LNCAP (cell line): Measurements from ENCODE around the gene DRGX.

Experiments
- TF ChIP-seq, protein P1 (sequence below): fragments of 450-650 bp; IDR thresholded peaks from 2 replicates; pipeline ENCODE4 v1.5.1; 2017; ENCODE audit warnings: mild to moderate bottlenecking

The DRGX gene

DNA sequence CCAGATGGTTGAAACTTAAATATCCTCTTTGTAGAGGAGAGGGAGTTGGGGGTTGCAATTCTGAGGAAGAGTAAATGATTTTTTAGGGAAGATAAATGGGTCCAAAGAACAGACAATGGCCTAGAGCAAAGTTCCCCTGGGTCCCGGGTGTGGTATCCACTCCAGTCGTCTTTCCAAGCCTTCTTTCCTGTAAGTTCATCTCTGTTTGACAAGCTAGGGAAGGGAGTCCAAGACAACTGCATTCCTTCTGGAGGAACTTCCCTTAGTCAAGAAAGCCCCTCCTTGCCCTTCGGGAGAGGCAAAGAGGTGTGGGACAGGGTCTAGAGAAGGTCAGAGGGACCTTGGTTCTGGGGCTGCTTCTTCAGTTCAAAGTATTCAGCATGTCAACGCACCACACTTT is 63.6 kb downstream of the DRGX start:
- TF ChIP-seq, protein P1, sequence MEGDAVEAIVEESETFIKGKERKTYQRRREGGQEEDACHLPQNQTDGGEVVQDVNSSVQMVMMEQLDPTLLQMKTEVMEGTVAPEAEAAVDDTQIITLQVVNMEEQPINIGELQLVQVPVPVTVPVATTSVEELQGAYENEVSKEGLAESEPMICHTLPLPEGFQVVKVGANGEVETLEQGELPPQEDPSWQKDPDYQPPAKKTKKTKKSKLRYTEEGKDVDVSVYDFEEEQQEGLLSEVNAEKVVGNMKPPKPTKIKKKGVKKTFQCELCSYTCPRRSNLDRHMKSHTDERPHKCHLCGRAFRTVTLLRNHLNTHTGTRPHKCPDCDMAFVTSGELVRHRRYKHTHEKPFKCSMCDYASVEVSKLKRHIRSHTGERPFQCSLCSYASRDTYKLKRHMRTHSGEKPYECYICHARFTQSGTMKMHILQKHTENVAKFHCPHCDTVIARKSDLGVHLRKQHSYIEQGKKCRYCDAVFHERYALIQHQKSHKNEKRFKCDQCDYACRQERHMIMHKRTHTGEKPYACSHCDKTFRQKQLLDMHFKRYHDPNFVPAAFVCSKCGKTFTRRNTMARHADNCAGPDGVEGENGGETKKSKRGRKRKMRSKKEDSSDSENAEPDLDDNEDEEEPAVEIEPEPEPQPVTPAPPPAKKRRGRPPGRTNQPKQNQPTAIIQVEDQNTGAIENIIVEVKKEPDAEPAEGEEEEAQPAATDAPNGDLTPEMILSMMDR = no peak

DNA sequence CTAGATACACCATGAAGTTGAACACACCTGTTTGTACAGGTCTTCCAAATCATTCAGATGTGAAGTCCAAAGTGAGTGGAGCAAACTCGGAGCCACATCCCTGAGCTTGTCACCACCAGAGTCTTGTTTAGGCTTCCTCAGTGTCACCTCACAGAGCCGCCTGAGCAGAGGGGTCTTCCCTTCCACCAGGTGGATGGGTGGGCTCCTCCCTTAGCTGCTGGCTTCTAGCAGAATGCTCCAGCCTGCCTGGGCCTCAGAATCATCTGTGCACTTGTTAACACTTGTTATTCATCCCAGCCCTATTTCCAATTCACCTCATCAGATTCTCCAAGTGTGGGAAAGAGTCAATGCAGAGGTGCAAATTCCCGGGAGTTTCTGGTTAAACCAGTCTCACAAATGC is 64.5 kb downstream of the DRGX start:
- TF ChIP-seq, protein P1 = no peak

DNA sequence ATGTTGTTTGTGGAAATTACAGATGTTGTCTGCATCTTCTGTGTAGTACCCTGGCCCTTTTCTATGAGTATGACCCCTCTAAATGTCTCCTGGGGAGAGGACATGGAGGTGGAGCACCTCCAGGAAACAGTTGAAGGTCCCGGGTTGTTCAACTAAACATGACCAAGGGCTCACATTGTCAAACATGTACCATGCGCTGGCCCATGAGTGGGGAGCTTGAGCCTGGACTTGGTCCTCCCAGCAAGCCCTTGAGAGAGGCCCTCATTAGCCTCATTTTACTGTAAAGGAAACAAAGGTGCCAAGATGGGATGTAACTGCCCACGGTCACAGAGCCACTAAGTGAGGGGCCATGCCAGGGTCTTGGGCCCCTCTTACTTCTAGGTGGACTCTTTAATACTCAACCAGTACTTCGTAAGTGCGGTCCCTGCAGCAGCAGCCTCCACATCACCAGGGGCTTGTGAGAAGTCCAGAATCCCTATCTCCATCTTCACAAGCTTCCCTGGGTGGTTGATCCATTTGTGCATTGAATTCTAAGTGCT is 65.7 kb downstream of the DRGX start:
- TF ChIP-seq, protein P1 = no peak

DNA sequence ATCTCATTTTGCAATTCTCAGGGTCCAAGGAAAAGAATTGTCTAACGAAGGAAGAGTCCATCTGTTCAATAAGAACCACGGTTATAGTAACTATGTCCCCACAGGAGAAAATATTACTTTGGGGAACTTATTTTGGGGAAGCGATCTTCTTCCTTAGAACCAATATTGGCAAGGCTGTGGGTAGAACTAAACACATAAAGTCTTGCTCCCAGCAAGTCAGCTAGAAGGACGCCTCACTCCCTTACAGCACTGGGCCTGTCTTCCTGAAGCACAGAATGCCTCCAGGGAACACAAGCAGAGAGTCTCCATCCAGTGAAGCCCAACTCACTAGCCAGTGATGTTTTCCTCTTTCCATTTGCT is 66.8 kb downstream of the DRGX start:
- TF ChIP-seq, protein P1 = no peak

DNA sequence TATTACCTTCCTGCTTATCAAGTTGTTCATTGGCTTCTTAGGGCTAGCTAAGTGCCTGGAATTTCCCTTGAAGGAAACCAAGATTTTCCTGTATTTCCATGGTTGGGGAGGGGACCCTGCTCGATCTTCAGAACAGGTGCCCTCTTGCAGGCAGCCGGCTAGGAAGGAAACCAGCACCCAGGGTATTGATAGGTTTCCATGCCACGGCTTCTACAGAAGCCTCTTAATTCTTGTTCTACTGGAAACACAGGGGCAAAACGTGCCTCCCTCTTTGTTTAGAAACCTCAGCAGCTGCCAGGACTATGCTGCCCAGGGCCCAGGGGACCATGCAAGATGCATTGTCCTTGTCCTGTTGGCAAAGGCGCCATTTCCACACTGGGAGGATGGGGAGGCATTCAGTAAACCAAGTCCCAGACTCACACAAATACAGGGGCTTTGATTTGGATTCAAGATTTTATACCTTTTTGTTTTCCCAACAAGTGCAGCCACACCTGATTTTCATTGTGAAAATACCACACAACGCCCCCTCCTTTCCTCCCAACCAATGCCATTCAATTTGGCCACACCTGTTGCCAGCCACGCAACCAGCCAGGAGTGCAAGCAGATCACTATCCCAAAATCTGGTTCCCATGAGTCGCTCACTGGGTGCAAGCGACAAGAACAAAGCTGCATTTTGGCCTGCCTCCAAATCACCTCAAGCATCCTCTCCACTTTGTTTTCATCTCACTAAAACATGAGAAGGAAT is 67.3 kb downstream of the DRGX start:
- TF ChIP-seq, protein P1 = no peak

DNA sequence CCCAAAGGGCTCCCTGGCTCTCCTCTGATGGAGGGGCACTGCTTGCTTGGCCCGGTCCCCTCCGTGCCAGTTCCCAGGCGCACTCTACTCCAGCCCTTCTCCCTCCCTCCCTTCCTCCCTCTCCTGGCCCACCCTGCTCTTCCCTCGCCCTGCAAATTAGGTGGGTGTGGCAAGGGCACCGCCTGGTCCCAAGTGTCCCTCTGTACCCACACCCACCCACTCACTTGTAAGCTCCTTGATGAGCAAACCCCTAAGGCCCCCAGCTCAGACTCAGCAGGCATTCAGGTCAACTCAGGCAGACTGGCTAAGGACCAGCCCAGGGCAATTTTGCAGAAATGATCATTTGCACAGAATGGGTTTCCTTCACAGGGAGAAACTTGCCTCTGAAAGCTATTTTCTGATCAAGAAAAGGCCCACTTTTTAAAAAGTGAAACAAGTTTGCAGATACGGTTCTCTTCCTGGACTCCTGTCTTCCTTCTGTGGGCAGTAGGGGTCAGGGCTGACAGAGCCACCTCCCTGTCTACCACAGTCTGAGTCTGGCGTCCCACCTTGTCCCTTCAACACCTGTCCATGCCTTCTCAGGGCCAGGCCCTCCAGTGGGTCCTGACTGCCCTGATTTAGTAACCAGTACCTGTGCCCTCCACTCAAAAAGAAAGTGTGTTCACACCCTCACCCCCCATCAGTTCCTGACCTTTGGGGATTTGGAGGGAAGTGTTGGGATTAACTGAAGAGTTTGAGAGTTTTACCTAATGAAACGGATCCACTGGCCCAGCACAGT is 68.7 kb downstream of the DRGX start:
- TF ChIP-seq, protein P1 = no peak

DNA sequence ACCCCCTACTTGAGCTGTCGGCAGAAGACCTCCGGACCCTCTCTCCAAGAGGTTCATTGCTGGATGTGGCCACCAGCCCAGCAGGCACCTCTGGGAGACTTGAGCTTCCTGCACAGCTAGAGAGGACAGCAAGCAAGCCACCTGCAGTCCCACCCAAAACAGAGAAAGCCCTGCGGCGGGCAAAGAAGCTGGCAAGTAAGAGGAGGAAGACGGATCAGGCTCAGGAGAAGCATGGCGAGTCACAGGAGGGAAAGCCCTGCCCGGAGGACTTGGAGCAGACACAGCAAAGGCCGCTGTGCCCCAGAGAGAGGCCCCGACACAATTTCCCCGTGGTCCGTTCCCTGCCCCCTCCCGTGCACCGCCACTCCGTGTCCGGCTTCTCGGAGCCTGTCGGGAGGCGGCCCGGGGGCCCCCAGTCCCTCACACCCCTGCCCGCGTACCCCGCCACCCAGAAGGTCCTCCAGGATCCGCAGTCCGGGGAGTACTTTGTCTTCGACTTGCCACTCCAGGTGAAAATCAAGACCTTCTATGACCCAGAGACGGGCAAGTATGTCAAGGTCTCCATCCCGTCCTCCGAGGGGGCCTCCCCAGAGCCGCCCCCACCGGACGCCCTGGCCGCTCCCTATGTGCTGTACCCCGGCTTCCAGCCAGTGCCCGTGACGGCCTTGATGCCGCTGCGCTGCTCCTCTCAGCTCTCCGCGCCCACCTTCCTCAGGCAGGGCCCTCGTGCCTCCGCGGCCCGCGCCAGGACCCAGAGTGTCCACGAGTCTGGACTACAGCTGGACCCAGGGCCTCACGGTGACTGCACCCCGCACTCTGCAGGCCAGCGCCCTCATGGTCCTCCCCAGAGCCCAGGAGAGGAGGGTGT is 69.7 kb downstream of the DRGX start:
- TF ChIP-seq, protein P1 = no peak
